Kidney capillary endothelial cell (primary cell): ENCODE measurements around the gene RHEBL1.

ENCODE experiments used
- DNase-seq: peaks from one replicate; pipeline ENCODE4 v3.0.0-alpha.2; 2018; ENCODE audit warnings: low spot score

RHEBL1 gene, protein sequence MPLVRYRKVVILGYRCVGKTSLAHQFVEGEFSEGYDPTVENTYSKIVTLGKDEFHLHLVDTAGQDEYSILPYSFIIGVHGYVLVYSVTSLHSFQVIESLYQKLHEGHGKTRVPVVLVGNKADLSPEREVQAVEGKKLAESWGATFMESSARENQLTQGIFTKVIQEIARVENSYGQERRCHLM

DNA sequence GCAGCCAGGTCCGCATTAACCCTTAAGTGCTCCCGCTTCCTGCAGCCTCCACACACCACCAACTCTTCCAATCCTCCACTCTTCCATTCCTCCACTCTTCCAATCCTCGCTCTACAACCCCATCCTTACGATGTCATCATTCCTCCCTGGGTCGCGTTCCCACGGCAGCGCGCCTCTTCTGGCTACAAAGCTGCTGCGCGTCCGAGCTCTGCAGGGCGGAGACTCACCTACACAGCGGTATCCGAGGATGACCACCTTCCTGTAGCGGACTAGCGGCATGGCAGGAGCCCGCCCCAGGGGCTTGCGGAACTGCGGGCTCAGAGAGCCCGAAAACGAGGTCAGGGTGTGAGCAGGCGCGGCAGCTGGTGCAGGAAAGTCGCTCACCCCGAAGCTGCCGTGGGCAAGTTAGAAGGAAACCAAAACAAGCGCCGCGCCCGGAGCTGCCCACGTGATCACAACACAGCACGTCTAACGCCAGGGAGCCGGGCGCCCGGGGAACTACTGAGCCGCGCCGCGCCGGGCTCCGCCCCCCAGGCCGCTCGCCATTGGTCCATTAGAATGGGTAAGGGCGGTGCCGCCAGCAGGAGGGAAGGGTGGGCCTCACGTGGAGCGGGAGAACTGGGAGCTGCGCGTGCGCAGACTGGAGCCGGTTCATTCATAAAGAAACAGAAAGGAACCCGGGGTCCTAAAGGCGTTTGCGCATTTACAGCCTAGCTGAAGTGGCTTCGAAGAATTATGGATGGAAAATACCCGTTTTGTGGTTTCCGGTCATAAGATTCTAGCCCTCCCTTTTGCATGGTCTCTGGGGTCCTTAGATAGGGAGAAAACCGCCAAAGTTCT is at the start of gene RHEBL1:
TSS of gene RHEBL1 (minus strand) at position 473 of the 840 bp plus-strand sequence. CDS start at position 279, 194 bp downstream.
- peak; percentile 98 for DNase-seq

DNA sequence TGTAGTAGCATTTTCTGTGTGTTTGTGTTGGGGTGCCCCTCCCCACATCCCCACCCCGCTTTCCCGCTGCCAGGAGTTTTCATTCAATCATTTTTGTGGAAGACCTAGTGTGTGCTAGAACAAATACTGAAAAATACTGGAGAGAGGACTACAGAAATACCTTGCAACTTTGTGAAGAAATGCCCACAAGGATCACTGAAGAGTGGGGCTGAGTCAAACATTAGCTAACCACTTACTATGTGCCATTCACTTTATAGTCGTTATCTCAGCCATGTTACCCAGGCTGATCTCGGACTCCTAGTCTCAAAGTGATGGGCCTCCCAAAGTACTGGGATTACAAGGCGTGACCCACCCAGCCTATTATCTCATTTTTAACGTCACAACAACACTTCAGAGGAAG is 41.4 kb upstream of the RHEBL1 start:
- DNase-seq: no peak

DNA sequence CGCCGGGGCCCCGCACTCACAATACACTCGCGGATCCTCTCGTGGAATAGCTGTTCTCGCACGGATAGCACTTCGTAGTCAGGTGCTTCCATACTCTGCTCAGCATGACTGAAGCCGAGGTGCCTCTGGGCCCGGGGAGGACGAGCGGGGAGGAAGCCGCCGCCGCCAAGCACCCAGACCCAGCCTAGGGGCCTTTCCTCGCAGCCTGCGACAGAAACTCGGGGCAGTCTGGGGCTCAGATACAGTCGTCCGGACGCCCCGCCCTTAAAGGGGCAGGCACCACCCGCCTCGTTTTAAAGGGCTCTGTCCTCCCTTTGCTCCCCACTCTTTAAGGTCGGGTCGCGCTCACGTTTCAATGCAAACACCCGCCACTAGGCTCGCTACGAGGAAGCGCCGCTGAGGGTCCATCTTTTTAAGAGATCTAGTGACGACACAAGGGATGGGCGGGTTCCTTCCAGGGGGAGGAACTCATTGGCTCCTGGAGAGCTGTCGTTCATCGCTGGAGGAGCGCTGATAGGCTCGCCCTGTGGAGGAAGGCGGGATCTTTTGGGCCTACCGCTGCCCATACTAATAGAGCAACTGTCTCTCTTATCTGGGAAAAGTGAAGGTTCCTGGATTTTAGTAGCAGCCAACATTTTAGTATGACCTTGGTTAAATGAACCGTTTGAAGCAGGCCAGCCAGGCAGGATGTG is 40.8 kb upstream of the RHEBL1 start, which contains the start of gene LMBR1L:
TSS of gene LMBR1L (minus strand) at position 384 of the 692 bp plus-strand sequence. CDS start at position 92, 292 bp downstream.
- peak; percentile 95 for DNase-seq

DNA sequence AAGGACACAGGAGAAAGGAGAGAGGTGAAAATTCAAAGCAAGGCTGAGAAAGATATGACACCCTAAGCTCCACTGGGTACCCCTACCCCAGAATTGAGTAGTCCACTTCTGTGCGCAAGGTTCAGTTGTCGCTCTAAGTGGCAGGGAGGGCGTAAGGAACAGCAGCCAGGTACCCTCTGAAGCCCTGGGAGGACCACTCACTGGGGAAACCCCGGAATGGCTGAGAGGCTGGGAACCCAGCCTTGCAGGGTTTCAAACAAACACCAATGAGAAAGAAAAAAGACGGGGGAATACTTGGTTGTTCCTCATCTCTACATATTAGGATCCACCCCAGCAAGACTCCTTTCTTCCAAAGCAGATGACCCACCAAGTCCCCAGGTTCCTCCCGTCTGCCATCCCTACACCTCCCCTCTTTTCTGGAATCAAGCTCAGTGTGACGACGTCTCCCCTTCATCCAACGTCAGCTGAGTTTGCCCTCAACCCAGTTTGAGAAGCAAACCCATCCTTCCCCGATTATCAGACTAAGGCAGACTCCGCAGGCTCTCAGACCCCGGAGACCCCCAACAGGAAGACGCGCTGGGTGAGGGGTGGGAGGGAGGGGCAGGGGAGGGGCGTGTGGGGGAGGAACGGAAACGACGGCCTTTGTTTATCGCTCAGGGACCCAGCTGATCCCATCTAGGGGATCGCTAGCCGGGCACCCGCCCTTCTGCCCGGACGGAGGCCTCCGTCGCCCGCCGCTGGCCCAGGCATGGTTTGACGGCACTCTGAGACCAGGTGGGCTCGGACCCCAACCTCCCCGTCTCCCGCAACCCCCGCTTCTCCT is 40.1 kb upstream of the RHEBL1 start:
- DNase-seq: no peak

DNA sequence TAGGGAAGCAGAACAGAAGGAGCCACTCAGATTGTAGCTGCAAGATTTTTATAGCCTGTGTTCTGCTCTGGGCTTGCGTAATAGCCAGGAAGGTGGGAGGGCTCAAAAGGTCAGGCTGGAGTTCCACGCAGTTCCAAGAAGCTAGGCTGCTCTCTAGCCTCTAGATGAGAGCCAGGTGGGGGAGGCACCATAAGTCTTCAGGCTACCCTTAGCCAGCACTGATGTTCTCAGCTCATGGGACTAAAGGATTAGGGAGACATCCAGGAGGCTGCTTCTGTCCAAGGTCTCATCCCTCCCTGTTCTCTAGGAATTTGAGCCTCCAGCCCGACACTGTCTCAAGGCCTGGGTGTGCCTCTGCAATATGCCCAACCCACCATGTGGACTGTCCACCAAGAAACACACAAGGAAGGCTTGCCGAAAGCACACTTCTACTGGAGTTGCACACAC is 39.2 kb upstream of the RHEBL1 start:
- no peak for DNase-seq

DNA sequence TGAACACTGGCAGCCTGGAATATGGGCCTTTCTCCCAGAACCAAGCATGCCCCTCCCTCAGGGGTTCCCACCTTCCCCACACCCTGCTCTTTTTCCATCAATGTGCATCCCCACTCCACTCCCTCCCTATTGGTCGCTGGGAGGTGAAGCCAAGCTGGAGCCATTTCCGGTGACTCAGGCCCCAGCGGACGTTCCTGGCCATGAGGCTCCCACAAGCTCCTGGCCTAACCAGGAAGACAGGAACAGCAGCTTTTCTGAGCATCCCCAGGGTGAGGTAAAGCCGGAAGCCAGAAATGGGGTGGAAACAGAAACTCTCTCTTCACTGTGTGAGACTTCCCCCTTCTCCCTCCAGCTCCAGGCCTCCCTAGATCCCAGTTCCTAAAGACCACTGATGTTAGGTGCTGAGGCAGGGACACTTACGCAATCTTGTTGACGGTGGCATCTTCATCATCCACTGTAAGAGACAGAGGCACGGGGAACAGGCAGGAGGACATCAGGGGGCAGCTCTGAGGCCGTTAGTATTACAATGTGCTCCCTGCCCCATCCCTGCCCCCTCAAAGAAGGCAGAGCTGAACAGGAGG is 35.8 kb upstream of the RHEBL1 start:
- no peak for DNase-seq

DNA sequence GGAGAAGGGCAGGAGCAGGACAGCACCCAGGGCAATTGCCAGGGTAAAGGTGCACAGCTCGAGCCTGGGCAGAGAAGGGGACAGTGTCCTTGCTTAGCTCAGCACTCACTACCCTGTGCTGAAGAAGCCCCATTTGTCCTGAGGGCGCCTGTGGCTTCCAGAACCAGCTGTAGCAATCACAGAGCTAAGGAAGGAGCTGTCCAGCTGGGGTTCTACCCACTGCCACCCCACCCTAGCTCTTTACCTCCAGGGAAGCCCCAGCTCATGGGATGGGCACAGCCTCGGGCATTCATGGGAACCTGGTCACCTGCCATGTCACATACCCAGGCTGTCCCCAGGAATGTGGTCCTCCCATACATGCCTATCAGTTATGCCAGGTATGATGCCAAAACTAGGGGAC is 35.0 kb upstream of the RHEBL1 start:
- no peak for DNase-seq

DNA sequence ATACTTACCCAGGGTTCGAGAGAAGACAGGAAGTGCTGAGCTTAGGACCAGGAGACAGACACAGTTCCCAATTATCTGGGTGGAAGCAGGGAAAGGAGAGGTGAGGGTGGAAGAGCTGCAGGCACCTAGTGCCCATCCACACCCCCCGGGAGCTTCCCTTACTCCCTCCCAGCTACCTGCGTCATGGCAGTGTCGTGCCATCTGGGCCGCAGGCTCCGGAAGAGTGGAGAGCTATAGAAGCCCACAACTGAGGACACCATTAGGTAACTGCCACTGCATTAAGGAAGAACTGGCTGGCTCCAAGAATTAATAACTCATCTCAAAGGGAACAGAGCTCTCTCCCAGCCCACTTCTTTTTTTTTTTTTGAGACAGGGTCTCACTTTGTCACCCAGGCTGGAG is 30.6 kb upstream of the RHEBL1 start:
- DNase-seq: no peak

DNA sequence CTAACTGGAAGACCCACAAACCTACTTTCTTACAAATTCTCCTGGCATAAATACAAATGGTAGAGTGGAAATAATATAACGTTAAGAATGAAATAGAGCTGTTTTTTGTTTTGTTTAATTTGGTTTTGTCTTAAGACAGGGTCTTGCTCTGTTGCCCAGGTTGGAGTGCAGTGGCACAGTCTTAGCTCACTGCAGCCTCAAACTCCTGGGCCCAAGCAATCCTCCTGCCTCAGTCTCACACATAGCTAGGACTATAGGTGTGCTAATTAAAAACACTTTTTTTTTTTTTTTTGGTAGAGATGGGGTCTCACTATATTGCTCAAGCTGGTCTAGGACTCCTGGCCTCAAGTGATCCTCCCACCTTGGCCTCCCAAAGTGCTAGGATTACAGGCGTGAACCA is 28.9 kb upstream of the RHEBL1 start:
- no peak for DNase-seq

DNA sequence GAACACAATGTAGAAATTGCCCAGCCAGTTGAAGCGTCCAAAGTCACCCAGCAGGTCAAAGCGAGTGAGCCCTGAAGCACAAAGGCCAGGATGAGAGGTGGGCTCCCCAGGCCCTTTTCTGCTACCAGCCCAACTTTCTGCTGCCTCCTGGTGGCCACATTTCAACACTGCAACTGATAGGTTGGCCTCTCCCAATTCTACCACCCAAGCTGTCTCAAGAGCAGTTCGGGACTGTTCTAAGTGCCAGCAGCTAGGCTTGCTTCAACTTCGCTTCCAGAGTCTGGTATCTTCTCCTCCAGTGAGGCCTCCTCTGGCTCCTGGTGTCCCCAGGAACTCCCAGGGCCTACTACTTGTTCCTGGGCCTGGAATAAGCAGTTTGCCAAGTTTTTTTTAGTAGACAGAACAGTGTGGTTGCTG is 28.3 kb upstream of the RHEBL1 start:
- no peak for DNase-seq

DNA sequence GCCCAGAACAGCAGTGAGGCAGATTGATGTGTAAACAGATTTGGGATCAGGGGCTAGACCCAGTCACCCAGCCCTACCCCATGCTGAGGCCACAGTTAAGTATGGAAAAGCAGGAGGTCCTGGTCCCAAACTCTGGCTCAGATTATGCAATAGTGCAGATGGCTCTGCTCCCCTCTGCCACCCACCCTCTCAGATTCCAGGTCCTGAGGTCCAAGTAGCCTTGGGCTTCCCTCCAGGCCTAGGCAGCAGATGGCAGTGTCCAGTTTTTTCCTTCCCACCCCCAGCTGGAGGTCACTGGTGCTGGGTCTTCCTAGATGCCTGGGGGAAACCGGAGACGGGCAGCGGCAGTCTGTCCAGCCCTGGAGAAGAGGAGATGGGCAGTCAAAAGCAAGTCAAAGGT is 27.6 kb upstream of the RHEBL1 start:
- DNase-seq: no peak

DNA sequence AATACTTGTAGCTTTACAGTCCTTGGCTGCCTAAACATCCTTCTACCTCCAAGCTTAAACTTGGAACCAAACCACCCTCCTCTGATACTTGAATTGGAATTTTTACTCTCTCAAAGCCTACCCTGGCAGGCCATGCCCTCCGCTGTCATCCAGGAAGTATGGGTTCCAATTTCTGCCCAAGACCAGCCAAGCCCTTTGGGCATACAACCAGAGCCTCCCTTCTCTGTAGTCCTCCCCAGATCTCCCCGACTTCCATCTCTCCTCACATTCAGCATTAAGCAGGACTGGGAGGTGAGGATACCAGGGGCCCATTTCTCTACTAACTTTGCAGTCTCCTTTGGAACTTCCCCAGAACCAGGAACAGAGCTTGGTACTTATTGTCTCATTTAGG is 25.2 kb upstream of the RHEBL1 start:
- DNase-seq: no peak

DNA sequence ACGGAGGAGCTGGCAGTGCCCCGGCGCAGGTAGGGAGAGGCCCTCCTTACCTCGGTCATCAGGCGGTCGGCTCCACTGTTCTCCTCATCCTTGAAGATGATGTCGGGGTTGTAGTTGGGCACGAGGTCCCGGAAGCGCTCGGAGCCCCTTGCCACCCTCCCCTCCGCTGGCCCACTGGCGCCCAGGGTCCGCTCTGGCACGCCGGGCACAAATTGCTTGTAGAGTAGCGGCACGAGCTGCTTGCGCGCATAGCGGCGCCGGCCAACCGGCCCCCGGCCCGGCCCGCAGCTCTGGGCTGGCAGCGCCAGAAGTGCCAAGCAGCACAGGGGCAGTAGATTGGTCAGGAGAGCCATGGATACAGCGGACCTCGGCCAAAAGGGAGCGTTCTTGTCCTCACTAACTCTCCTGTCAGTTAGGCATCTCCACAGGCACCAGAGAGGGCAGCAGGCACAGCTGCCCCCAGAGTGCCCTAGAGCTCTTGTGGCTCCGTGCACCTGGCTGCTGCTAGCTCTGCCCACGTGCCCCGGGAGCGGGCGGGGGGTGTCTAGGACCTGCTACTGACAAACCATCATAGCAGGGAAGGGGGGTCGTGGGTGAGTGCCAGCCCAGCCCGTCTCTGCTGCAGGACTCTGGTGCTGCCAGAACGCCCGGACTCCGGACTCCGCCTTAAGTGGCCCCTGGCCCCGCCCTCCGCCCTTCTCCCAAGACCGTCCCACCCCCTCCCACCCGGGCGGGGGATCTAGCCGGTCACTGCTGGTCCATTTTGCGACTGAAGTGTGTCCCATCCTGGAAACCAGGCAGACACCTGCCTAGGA is 24.6 kb upstream of the RHEBL1 start, which contains the start of gene DHH:
TSS of gene DHH (minus strand) at position 642 of the 815 bp plus-strand sequence. CDS start at position 353, 289 bp downstream.
- DNase-seq: no peak

DNA sequence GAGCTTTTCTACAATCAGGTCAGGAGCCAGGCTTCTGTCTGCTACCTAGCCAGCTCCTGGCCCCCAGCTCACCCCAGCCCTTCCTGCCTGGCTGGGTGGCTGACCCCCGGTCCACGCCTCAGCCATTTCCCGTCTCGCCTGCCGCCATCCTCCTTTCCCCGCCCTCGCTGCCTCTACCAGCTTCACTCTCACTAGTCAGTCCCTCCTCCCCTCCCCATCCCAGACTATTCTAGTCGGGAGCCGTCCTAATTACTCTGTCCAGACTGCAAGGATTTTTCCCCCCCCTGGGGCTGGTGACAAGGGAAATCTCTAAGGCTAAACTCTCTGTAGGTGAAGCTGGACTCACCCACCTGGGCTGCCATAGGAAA is 24.0 kb upstream of the RHEBL1 start:
- no peak for DNase-seq

DNA sequence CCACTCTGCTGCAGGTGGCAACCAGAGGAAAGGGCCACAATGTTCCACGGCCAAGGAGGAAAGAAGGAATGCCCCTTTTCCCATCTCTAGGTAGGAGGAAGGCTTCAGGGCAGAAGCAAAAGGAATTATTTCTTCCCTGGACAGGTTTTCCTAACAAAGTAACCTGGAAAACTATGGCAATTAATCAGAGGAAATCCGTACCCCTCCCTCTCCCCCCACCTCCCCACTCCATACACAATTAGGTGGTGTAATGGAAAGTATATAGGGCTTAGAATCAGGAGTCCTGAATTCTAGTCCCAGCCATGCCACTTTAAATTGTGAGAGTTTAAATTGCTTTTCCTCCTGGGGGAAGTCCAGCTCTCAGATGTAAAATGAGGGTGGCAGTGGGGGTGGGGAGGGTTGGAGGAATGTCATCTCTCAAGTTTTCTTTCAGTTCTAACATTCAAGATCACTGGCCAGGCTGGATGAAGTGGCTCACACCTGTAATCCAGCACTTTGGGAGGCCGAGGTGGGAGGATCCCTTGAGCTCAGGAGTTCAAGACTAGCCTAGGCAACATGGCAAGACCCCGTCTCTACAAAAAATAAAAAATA is 23.1 kb upstream of the RHEBL1 start:
- no peak for DNase-seq

DNA sequence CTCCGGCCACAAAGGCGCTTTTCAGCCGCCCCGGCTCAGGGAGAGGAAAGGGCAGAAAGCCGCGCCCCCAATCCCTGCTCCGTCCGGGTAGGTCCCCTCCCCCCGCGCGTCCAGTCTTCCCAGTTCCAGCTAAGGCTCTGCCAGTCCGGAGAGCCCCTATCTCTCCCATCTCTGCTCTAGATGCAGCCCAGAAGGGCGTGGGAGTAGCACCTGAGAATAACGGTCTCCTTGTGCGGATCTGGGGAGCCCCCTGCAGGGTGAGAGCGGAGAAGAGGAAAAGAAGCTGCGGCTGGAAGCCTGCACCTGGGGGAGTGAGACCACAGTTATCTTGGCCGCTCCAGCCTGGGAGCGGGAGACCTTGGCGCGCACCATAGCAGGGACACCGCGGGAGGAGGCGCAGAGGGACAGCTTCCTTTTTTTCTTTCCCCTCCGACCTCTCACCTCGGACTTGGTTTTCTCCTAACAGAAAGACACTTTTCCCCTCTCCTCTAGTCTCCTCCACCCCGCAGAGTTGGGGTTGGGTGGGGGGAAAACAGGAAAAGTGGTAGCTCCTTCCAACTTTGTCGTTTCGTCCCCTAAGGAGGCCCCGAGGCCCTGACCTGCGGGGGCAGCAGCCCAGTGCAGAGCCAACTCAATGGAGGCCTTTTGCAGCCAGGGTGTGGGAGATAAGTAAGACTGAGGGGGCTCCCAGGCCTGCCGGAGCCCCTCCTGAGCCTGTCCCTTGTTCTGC is 22.5 kb upstream of the RHEBL1 start:
- no peak for DNase-seq

DNA sequence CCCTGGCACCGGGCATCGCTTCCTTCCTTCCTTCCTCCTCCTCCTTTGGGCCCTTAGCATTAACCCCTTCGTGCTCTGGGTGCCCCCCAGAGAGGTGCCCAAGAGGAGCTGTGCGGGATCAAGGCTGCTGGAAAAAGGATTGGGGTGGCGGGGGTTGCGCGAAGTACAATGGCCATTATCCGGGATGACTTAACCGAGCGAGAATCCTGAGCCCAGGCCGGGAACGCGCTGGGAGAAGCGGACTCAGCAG is 22.0 kb upstream of the RHEBL1 start:
- no peak for DNase-seq

DNA sequence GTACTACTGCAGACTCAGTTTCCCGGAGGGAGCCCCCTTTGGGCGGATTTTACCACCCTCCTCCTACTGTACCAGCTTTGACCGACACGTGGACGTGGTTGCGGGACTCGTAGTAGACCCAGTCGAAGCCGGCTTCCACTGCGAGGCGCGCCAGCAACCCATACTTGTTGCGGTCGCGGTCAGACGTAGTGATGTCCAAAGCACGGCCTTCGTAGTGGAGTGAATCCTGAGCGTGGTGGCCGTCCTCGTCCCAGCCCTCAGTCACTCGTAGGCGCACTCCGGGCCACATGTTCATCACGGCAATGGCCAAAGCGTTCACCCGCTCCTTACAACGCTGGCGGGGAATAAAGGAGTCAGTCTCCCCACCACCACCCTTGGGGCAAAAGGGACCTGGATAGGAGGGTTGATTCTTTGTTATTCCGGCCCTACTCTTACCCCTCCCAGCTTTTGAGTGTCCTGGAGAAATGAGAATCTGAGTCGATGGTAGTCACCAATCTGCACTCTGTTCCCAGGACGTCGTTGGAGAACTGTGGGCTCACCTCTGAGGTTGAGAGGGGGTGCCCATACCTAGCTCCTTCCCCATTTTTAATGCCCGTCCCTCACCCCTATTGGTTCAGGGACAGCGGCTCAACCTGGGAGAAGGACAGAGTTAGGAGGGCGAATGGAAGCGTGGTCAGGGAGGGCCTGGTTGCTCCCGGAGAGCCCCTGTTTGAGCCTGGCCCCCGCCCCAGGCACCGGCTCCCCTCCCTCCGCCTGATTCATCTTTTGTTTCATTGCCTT is 21.5 kb upstream of the RHEBL1 start:
- no peak for DNase-seq
